Lung (tissue), 12 donors: ENCODE measurements around the gene PAIP1. TPM values are rescaled to one million over a fixed set of nuclear protein-coding genes. Genes with fewer than 3 reads are reported as not detected.
"Not testable (repeated sequence)": the region's sequence is repeated elsewhere in the genome, so short reads cannot be mapped to it uniquely, and the experiment has no call there.

Source experiments
- ATAC-seq: fragments of 200-7000 bp; cut with Tn5 transposase; one replicate; pipeline ENCODE4 v1.9.1; 2020; ENCODE audit warnings: moderate number of reproducible peaks; ENCODE audit not compliant: insufficient read depth, low FRiP score
- DNase-seq, 3 donors: peaks; one replicate each; pipeline ENCODE4 v3.0.0-alpha.2; 2013 to 2017
- H3K27ac ChIP-seq, 2 donors: one replicate each; pipeline ENCODE4 v1.5.1; 2013; ENCODE audit warnings: mild to moderate bottlenecking in 2 of 2, moderate library complexity in 2 of 2, control low read depth in 1 of 2, inconsistent platforms in 1 of 2, low read depth in 1 of 2, low read length in 1 of 2
- H3K27me3 ChIP-seq, 3 donors: one replicate each; pipeline ENCODE4 v1.5.1; 2013; ENCODE audit warnings: low read length in 2 of 3; ENCODE audit not compliant: control insufficient read depth in 3 of 3, insufficient read depth in 3 of 3
- H3K36me3 ChIP-seq, 4 donors: one replicate each; pipeline ENCODE4 v1.5.1; 2013; ENCODE audit warnings: low read length in 4 of 4, mild to moderate bottlenecking in 1 of 4, moderate library complexity in 1 of 4; ENCODE audit not compliant: control insufficient read depth in 4 of 4, insufficient read depth in 4 of 4
- H3K4me1 ChIP-seq, 5 donors: one replicate each; pipeline ENCODE4 v1.5.1; 2013; ENCODE audit warnings: low read length in 5 of 5, mild to moderate bottlenecking in 2 of 5, moderate library complexity in 1 of 5; ENCODE audit not compliant: control insufficient read depth in 5 of 5, insufficient read depth in 5 of 5
- H3K4me3 ChIP-seq: one replicate; pipeline ENCODE4 v1.5.1; 2013; ENCODE audit warnings: mild to moderate bottlenecking, control low read depth, moderate library complexity
- H3K9ac ChIP-seq, 2 donors: one replicate each; pipeline ENCODE4 v1.5.1; 2013; ENCODE audit warnings: low read length in 2 of 2, control low read depth in 1 of 2; ENCODE audit not compliant: insufficient read depth in 1 of 2
- H3K9me3 ChIP-seq, 4 donors: one replicate each; pipeline ENCODE4 v1.5.1; 2013; ENCODE audit warnings: low read length in 3 of 4, mild to moderate bottlenecking in 1 of 4, moderate library complexity in 1 of 4; ENCODE audit not compliant: control insufficient read depth in 4 of 4, insufficient read depth in 3 of 4
- WGBS, 2 donors: extraction: QIAGEN DNeasy Blood & Tissue Kit; methylation state at CpG; one replicate each; pipeline ENCODE4 v1.1.7; 2013; 5-methylcytosine and 5-hydroxymethylcytosine counted together
- polyA plus RNA-seq, 2 donors: library from polyadenylated mRNA; stranded (reverse); fragments of 200-250 nt; gene quantifications; one replicate each; pipeline ENCODE4 v1.2.1, GENCODE V29; 2013
- total RNA-seq, 2 donors: library from RNA; depleted of rRNA in 1 of 2; stranded (reverse); fragments of >200 nt in 1 of 2; gene quantifications; one replicate each; pipeline ENCODE4 v1.2.1, GENCODE V29; 2014 to 2021
- TF ChIP-seq, protein P1 (sequence below): IDR thresholded peaks from 2 replicates; pipeline ENCODE4 v1.5.1; 2012; ENCODE audit warnings: mild to moderate bottlenecking; ENCODE audit errors: control extremely low read depth, extremely low read depth
- donor health status: control.
- donor health status: control.
- donor health status: Bipolar disorder and iron deficiency.
- donor health status: healthy.
- donor health status: DM: yes; HTN: yes; CAD: no.

The PAIP1 gene
- total and polyA plus RNA-seq, 4 donors = 46.1 to 91.1 (median 55.0) TPM

- TF ChIP-seq, protein P1, sequence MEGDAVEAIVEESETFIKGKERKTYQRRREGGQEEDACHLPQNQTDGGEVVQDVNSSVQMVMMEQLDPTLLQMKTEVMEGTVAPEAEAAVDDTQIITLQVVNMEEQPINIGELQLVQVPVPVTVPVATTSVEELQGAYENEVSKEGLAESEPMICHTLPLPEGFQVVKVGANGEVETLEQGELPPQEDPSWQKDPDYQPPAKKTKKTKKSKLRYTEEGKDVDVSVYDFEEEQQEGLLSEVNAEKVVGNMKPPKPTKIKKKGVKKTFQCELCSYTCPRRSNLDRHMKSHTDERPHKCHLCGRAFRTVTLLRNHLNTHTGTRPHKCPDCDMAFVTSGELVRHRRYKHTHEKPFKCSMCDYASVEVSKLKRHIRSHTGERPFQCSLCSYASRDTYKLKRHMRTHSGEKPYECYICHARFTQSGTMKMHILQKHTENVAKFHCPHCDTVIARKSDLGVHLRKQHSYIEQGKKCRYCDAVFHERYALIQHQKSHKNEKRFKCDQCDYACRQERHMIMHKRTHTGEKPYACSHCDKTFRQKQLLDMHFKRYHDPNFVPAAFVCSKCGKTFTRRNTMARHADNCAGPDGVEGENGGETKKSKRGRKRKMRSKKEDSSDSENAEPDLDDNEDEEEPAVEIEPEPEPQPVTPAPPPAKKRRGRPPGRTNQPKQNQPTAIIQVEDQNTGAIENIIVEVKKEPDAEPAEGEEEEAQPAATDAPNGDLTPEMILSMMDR = no peak
- 89 to 93% methylated on average over 1 of the region's 1 CpG for WGBS, 2 donors
- peaks cover 0 to 18% (median 5%) of the 10 kb centered on the region in 4 donors for H3K36me3 ChIP-seq
- no peaks in the 10 kb centered on the region for H3K27me3 ChIP-seq
- no peak overlapping the region for H3K9ac ChIP-seq
- DNase-seq (no peak), ATAC-seq (no peak)
- peaks cover 0 to 2% (median 0%) of the 10 kb centered on the region in 4 donors for H3K9me3 ChIP-seq
- H3K27ac ChIP-seq = no peak overlapping the region
- H3K4me3 ChIP-seq = no peak overlapping the region
- H3K4me1 ChIP-seq = peaks cover 0 to 3% (median 0%) of the 10 kb centered on the region in 5 donors
These were observed 24.5 kb upstream of the PAIP1 start for GRCh38 chr5:43581398-43581797.

DNA sequence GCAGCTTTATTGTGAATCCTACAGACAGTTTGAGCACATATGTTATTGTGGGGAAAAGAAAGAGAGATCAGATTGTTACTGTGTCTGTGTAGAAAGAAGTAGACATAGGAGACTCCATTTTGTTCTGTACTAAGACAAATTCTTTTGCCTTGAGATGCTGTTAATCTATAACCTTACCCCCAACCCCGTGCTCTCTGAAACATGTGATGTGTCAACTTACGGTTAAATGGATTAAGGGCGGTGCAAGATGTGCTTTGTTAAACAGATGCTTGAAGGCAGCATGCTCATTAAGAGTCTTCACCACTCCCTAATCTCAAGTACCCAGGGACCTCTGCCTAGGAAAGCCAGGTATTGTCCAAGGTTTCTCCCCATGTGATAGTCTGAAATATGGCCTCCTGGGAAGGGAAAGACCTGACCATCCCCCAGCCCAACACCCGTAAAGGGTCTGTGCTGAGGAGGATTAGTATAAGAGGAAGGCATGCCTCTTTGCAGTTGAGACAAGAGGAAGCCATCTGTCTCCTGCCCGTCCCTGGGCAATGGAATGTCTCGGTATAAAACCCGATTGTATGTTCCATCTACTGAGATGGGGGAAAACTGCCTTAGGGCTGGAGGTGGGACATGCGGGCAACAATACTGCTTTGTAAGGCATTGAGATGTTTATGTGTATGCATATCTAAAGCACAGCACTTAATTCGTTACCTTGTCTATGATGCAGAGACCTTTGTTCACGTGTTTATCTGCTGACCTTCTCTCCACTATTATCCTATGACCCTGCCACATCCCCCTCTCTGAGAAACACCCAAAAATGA lies 23.7 kb upstream of the PAIP1 start:
- 88 to 90% methylated on average over 10 of the region's 10 CpGs for WGBS, 2 donors

DNA sequence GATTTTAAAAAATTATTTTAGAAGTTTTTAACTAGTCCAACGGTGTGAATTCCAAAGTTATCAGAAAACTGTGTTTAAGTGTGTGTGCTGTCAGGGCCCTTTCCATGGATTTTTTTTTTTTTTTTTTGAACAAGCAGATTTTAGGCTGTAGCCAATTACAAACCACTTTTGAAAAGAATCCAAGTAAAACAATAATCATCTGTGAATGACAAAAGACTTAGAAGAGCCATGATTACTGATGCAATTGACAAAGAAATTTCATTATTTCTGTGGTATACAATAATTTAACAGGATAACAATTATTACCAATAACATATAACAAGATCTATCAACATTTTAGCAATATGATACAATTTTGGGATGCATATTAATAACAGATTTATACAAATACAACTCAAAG lies 16.2 kb upstream of the PAIP1 start:
- ATAC-seq (no peak), DNase-seq (peak in 2 of 3 donors; percentile 62 to 65)
- H3K9ac ChIP-seq = no peak overlapping the region
- H3K4me3 ChIP-seq = no peak overlapping the region
- WGBS, 2 donors = 59 to 85% methylated on average over 1 of the region's 1 CpG
- TF ChIP-seq, protein P1 = no peak
- H3K27me3 ChIP-seq = no peaks in the 10 kb centered on the region
- H3K4me1 ChIP-seq = peaks cover 0 to 39% (median 15%) of the 10 kb centered on the region in 5 donors
- H3K27ac ChIP-seq = no peak overlapping the region
- H3K36me3 ChIP-seq = peaks cover 4 to 8% (median 4%) of the 10 kb centered on the region in 4 donors
- H3K9me3 ChIP-seq = peaks cover 0 to 4% (median 0%) of the 10 kb centered on the region in 4 donors

More for the DNA sequence above, 23.7 kb upstream of the PAIP1 start:
- H3K27me3 ChIP-seq, DNase-seq, H3K4me3 ChIP-seq, H3K9ac ChIP-seq, H3K4me1 ChIP-seq, ATAC-seq, H3K9me3 ChIP-seq, H3K27ac ChIP-seq: not testable (repeated sequence)
- H3K36me3 ChIP-seq = peaks cover 4 to 18% (median 5%) of the 10 kb centered on the region in 4 donors

DNA sequence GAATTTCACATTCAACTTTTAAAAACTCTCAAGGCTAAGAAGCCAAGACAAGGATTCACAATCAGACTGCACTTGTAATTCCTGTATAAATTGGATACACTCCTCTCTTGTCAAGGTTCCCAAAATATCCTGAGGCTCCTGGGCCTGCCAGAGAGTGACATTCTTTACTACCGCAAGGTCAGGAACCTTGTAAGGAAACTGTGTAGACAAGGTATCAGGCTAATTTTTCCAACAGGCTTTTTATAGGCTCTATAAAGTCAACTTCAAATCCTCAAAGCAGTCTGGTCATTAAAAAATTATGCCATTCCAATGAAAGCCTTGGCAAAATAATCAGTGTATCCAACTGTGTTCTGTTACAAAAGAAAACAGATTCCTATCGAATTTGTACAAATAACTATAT lies 15.5 kb upstream of the PAIP1 start:
- no peak for ATAC-seq
- DNase-seq = no peak

More for the DNA sequence above, 15.5 kb upstream of the PAIP1 start:
- H3K9me3 ChIP-seq = peaks cover 0 to 4% (median 0%) of the 10 kb centered on the region in 4 donors
- WGBS, 2 donors = 59 to 81% methylated on average over 2 of the region's 2 CpGs
- peak overlapping the region in 1 of 2 donors; percentile 75 for H3K27ac ChIP-seq
- H3K36me3 ChIP-seq = peaks cover 3 to 8% (median 4%) of the 10 kb centered on the region in 4 donors
- TF ChIP-seq, protein P1 = no peak
- no peaks in the 10 kb centered on the region for H3K27me3 ChIP-seq
- H3K4me3 ChIP-seq = no peak overlapping the region
- H3K9ac ChIP-seq = no peak overlapping the region
- peaks cover 0 to 39% (median 15%) of the 10 kb centered on the region in 5 donors for H3K4me1 ChIP-seq
